Measurements from ENCODE around the gene ZNF136.

Gene ZNF136

GRCh38 chr19:12156223-12157058 is 6.5 kb upstream of the ZNF136 start, which contains the start of gene ZNF625 (continued):
- TF ChIP-seq ZNF610 (tag by site-specific recombination; IDR thresholded peaks at IDR 0.05; ENCODE audit: borderline replicate concordance): peak; percentile 35; the same call in 1 of the 2 replicates
- peak; percentile 65 for TF ChIP-seq SP3 (tag by site-specific recombination; IDR thresholded peaks at IDR 0.05)
- no peak for TF ChIP-seq ZSCAN18 (tag by site-specific recombination; IDR thresholded peaks at IDR 0.05)
- TF ChIP-seq, protein P1, sequence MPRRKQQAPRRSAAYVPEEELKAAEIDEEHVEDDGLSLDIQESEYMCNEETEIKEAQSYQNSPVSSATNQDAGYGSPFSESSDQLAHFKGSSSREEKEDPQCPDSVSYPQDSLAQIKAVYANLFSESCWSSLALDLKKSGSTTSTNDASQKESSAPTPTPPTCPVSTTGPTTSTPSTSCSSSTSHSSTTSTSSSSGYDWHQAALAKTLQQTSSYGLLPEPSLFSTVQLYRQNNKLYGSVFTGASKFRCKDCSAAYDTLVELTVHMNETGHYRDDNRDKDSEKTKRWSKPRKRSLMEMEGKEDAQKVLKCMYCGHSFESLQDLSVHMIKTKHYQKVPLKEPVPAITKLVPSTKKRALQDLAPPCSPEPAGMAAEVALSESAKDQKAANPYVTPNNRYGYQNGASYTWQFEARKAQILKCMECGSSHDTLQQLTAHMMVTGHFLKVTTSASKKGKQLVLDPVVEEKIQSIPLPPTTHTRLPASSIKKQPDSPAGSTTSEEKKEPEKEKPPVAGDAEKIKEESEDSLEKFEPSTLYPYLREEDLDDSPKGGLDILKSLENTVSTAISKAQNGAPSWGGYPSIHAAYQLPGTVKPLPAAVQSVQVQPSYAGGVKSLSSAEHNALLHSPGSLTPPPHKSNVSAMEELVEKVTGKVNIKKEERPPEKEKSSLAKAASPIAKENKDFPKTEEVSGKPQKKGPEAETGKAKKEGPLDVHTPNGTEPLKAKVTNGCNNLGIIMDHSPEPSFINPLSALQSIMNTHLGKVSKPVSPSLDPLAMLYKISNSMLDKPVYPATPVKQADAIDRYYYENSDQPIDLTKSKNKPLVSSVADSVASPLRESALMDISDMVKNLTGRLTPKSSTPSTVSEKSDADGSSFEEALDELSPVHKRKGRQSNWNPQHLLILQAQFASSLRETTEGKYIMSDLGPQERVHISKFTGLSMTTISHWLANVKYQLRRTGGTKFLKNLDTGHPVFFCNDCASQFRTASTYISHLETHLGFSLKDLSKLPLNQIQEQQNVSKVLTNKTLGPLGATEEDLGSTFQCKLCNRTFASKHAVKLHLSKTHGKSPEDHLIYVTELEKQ (tag by site-specific recombination; IDR thresholded peaks at IDR 0.05; ENCODE audit: borderline replicate concordance): no peak
- TF ChIP-seq YY1 (tag by site-specific recombination; IDR thresholded peaks at IDR 0.05): peak; percentile 49; the same call in 1 of the 2 replicates
- TF ChIP-seq ZNF76 (tag by site-specific recombination; IDR thresholded peaks at IDR 0.05; ENCODE audit: borderline replicate concordance, low read depth): peak; percentile 88
- TF ChIP-seq ZNF335 (tag by site-specific recombination; conservative IDR thresholded peaks at IDR 0.05): peak; percentile 84
- no peak for TF ChIP-seq ZNF10 (tag by site-specific recombination; IDR thresholded peaks at IDR 0.05)
- 0 out of 2 replicates have a peak, but pooled peaks have one; percentile 55 for TF ChIP-seq ZNF792 (tag by site-specific recombination; IDR thresholded peaks at IDR 0.05)
- TF ChIP-seq, protein P2, sequence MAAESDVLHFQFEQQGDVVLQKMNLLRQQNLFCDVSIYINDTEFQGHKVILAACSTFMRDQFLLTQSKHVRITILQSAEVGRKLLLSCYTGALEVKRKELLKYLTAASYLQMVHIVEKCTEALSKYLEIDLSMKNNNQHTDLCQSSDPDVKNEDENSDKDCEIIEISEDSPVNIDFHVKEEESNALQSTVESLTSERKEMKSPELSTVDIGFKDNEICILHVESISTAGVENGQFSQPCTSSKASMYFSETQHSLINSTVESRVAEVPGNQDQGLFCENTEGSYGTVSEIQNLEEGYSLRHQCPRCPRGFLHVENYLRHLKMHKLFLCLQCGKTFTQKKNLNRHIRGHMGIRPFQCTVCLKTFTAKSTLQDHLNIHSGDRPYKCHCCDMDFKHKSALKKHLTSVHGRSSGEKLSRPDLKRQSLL (tag by site-specific recombination; IDR thresholded peaks at IDR 0.05): peak; percentile 62; the same call in 1 of the 2 replicates
- TF ChIP-seq ZNF157 (tag by site-specific recombination; IDR thresholded peaks at IDR 0.05): no peak
- TF ChIP-seq ZBTB17 (tag by site-specific recombination; IDR thresholded peaks at IDR 0.05): peak; percentile 85
- TF ChIP-seq, protein P3, sequence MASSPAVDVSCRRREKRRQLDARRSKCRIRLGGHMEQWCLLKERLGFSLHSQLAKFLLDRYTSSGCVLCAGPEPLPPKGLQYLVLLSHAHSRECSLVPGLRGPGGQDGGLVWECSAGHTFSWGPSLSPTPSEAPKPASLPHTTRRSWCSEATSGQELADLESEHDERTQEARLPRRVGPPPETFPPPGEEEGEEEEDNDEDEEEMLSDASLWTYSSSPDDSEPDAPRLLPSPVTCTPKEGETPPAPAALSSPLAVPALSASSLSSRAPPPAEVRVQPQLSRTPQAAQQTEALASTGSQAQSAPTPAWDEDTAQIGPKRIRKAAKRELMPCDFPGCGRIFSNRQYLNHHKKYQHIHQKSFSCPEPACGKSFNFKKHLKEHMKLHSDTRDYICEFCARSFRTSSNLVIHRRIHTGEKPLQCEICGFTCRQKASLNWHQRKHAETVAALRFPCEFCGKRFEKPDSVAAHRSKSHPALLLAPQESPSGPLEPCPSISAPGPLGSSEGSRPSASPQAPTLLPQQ (tag by site-specific recombination; IDR thresholded peaks at IDR 0.05): peak; percentile 74
- TF ChIP-seq, protein P4, sequence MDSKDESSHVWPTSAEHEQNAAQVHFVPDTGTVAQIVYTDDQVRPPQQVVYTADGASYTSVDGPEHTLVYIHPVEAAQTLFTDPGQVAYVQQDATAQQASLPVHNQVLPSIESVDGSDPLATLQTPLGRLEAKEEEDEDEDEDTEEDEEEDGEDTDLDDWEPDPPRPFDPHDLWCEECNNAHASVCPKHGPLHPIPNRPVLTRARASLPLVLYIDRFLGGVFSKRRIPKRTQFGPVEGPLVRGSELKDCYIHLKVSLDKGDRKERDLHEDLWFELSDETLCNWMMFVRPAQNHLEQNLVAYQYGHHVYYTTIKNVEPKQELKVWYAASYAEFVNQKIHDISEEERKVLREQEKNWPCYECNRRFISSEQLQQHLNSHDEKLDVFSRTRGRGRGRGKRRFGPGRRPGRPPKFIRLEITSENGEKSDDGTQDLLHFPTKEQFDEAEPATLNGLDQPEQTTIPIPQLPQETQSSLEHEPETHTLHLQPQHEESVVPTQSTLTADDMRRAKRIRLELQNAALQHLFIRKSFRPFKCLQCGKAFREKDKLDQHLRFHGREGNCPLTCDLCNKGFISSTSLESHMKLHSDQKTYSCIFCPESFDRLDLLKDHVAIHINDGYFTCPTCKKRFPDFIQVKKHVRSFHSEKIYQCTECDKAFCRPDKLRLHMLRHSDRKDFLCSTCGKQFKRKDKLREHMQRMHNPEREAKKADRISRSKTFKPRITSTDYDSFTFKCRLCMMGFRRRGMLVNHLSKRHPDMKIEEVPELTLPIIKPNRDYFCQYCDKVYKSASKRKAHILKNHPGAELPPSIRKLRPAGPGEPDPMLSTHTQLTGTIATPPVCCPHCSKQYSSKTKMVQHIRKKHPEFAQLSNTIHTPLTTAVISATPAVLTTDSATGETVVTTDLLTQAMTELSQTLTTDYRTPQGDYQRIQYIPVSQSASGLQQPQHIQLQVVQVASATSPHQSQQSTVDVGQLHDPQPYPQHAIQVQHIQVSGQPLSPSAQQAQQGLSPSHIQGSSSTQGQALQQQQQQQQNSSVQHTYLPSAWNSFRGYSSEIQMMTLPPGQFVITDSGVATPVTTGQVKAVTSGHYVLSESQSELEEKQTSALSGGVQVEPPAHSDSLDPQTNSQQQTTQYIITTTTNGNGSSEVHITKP (tag by site-specific recombination; IDR thresholded peaks at IDR 0.05): peak; percentile 97
- TF ChIP-seq PBX3 (CRISPR knock-in tag; IDR thresholded peaks at IDR 0.05): 0 out of 2 replicates have a peak, but pooled peaks have one; percentile 42
- peak; percentile 28; the same call in 1 of the 2 replicates for TF ChIP-seq ZSCAN30 (tag by site-specific recombination; IDR thresholded peaks at IDR 0.05)
- no peak for TF ChIP-seq ZNF776 (tag by site-specific recombination; IDR thresholded peaks at IDR 0.05; ENCODE audit: borderline replicate concordance)
- peak; percentile 77 for TF ChIP-seq ZBTB20 (tag by site-specific recombination; IDR thresholded peaks at IDR 0.05)
- peak; percentile 61; the same call in 1 of the 2 replicates for TF ChIP-seq ZEB2 (tag by site-specific recombination; IDR thresholded peaks at IDR 0.05)
- TF ChIP-seq ZNF560 (tag by site-specific recombination; IDR thresholded peaks at IDR 0.05; ENCODE audit: borderline replicate concordance): no peak
- TF ChIP-seq REPIN1 (tag by site-specific recombination; IDR thresholded peaks at IDR 0.05; ENCODE audit: low read depth): peak; percentile 49; the same call in 1 of the 2 replicates
- TF ChIP-seq ZNF626 (tag by site-specific recombination; IDR thresholded peaks at IDR 0.05): no peak
- peak; percentile 76 for TF ChIP-seq ZXDB (tag by site-specific recombination; IDR thresholded peaks at IDR 0.05)
- TF ChIP-seq, protein P5, sequence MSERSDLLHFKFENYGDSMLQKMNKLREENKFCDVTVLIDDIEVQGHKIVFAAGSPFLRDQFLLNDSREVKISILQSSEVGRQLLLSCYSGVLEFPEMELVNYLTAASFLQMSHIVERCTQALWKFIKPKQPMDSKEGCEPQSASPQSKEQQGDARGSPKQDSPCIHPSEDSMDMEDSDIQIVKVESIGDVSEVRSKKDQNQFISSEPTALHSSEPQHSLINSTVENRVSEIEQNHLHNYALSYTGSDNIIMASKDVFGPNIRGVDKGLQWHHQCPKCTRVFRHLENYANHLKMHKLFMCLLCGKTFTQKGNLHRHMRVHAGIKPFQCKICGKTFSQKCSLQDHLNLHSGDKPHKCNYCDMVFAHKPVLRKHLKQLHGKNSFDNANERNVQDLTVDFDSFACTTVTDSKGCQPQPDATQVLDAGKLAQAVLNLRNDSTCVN (tag by site-specific recombination; optimal IDR thresholded peaks at IDR 0.05): peak; percentile 34

Measured in HEK293 (cell line).